Thoracic aorta (tissue), 2 donors: ENCODE data around the gene CREG1. TPM values are rescaled to one million over a fixed set of nuclear protein-coding genes. Genes with fewer than 3 reads are reported as not detected.
"Not testable (repeated sequence)": the region's sequence is repeated elsewhere in the genome, so short reads cannot be mapped to it uniquely, and the experiment has no call there.

Source experiments
- ATAC-seq: fragments of 150-250 bp; one replicate; pipeline ENCODE4 v1.8.0; 2017; ENCODE audit warnings: low read depth; ENCODE audit not compliant: insufficient number of reproducible peaks, low FRiP score
- DNase-seq: peaks from one replicate; pipeline ENCODE4 v3.0.0-alpha.2; 2020; ENCODE audit warnings: low spot score
- H3K27ac ChIP-seq, 2 donors: fragments of 200-600 bp; sonication (generic); 1 replicate in 1 of 2; 2 replicates in 1 of 2; pipeline ENCODE4 v1.5.1; 2016; ENCODE audit warnings: mild to moderate bottlenecking in 2 of 2, moderate library complexity in 2 of 2
- H3K27me3 ChIP-seq: fragments of 200-600 bp; sonication (generic); replicated peaks from 2 replicates; pipeline ENCODE4 v1.6.0; 2016; ENCODE audit warnings: mild to moderate bottlenecking; ENCODE audit not compliant: insufficient read depth
- H3K36me3 ChIP-seq: fragments of 200-600 bp; sonication (generic); one replicate; pipeline ENCODE4 v1.5.1; 2016
- H3K4me1 ChIP-seq, 2 donors: fragments of 200-600 bp; sonication (generic); 1 replicate in 1 of 2; 2 replicates in 1 of 2; pipeline versions ENCODE4 v1.5.1 to v1.6.0; 2016; ENCODE audit warnings: low read depth in 2 of 2, mild to moderate bottlenecking in 1 of 2; ENCODE audit not compliant: control insufficient read depth in 1 of 2
- H3K4me3 ChIP-seq: fragments of 200-600 bp; sonication (generic); 2 replicates; pipeline ENCODE4 v1.5.1; 2016; ENCODE audit warnings: mild to moderate bottlenecking
- H3K9me3 ChIP-seq: fragments of 200-600 bp; sonication (generic); 2 replicates; pipeline ENCODE4 v1.5.1; 2016
- CTCF ChIP-seq: fragments of 200-600 bp; sonication (generic); IDR thresholded peaks from one replicate; pipeline ENCODE4 v1.5.1; 2019; ENCODE audit warnings: antibody characterized with exemption
- total RNA-seq, 2 donors: library from RNA; depleted of rRNA; stranded (reverse); fragments of >200 nt; gene quantifications; one replicate each; pipeline versions ENCODE4 v1.1.0 to v1.2.3, GENCODE V29; 2016

Gene CREG1
- total RNA-seq, 2 donors from 2014 or later, result 187 to 266 TPM

DNA sequence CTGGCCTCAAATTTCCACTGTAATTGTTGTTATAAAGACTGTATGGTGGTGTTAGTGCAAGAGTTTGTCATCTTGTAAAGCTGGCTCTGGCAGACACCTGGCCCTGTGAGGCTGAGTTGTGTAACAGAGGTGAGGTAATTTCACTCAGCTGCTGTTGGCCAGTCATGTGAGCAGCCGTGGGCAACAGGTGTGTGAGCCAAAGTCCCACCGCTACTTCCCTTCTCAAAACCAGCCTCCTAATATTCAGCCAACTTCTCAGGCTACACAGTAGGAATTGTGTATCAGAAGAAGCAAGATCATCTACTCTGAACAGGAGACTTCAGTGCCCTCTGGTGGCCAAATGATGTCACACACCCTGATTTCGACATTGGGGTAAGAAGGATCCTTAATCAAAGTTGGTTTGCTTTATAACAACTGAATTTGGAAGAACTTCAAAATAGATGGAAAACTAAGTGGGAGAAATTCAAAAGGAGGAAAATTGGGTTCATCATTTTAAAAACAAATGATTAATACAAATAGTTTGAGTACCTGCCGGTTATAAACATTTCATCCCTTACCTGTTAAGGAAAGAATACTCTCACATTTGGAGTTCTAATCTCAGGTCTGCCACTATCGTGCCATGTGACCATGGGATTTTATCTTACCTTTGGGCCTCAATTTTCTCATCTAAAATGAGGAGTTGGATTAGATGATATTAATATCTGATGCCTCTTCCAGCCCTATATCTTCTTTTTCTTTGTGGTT is 2.6 kb upstream of the CREG1 start:
- H3K27me3 ChIP-seq, result no peaks in the 10 kb centered on the region
- no peak overlapping the region for H3K4me3 ChIP-seq
- peak; percentile 85 for TF ChIP-seq CTCF
- peaks cover 6 to 19% of the 10 kb centered on the region in 2 donors for H3K4me1 ChIP-seq
- ATAC-seq, result no peak
- no peaks in the 10 kb centered on the region for H3K36me3 ChIP-seq
- H3K9me3 ChIP-seq, result no peaks in the 10 kb centered on the region
- H3K27ac ChIP-seq, result no peak overlapping the region
- peak; percentile 65 for DNase-seq

- not testable (repeated sequence) for ATAC-seq, DNase-seq, H3K27me3 ChIP-seq, H3K4me3 ChIP-seq, H3K9me3 ChIP-seq, H3K27ac ChIP-seq, H3K36me3 ChIP-seq
- H3K4me1 ChIP-seq, result peaks cover 9 to 30% of the 10 kb centered on the region in 2 donors
These were observed 1.5 kb upstream of the CREG1 start for GRCh38 chr1:167555072-167555471.

GRCh38 chr1:167554028-167554779 is 642 bp upstream of the CREG1 start:
- DNase-seq (no peak), ATAC-seq (peak; percentile 14)
- H3K36me3 ChIP-seq, result no peaks in the 10 kb centered on the region
- peak overlapping the region; percentile 80 for H3K4me3 ChIP-seq
- no peaks in the 10 kb centered on the region for H3K9me3 ChIP-seq
- no peak for TF ChIP-seq CTCF
- no peaks in the 10 kb centered on the region for H3K27me3 ChIP-seq
- H3K4me1 ChIP-seq, result peaks cover 9 to 37% of the 10 kb centered on the region in 2 donors
- peak overlapping the region; percentile 43 to 72 for H3K27ac ChIP-seq

- no peaks in the 10 kb centered on the region for H3K36me3 ChIP-seq
- H3K4me1 ChIP-seq, result peaks cover 19 to 53% of the 10 kb centered on the region in 2 donors
- no peaks in the 10 kb centered on the region for H3K27me3 ChIP-seq
- H3K9me3 ChIP-seq, result no peaks in the 10 kb centered on the region
- H3K4me3 ChIP-seq, result peak overlapping the region; percentile 2
- TF ChIP-seq CTCF, result no peak
- no peak for DNase-seq
- no peak for ATAC-seq
- no peak overlapping the region for H3K27ac ChIP-seq
These were observed 2.2 kb downstream of the CREG1 start for GRCh38 chr1:167551362-167551761.

DNA sequence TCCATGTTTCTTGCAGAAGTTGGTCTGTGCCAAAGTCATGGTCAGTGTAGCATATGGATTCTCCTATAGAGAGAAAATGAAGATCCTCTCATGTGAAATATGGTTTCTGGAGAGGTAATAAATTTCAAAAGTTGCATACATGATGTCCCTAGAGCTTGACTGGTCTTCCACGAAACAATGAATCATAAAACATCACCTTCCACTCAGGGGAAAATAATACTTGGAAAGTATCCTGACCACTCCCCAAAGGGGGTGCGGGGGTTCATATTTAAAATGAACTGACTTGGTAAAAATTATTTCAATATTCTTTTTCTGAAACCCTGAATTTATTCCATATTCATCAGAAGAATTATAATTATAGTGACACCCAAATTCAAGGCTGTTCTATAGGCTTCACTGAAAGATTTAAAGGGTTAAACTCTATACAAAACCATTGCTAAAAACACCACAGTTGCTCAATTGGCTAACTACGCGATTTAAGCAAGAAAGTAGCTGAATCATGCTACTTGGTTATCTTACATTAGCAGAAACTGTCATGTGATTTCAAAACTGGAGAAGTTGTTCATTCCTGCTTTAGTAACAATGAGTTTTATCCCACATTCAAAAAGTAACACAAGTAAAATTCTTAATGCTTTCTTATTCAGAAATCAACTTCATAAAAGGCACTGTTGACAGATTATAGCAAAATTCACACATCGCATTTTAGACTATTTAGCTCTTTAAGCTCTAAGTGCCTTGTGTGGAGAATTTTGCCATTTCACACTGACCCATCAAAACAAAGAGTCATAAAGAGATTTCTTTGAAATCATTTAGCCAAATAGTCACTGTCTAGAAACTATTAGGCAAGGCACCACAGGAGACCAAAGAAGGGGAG is 5.3 kb downstream of the CREG1 start:
- Histone ChIP-seq H3K27me3 (no peaks in the 10 kb centered on the region), H3K36me3 (peaks cover 3% of the 10 kb centered on the region), H3K4me3 (peak overlapping the region; percentile 25), H3K9me3 (no peaks in the 10 kb centered on the region), H3K27ac (peak overlapping the region in 1 of 2 donors; percentile 70), H3K4me1 (peaks cover 19 to 53% of the 10 kb centered on the region in 2 donors)
- no peak for ATAC-seq
- DNase-seq, result no peak
- TF ChIP-seq CTCF, result no peak
